ENCODE data around the gene SIX3.

The SIX3 gene

GRCh38 chr2:44922776-44923175 is 18.7 kb upstream of the SIX3 start:
- no peak for DNase-seq (ENCODE audit: extremely low spot score)
- ChIA-PET CTCF (interaction anchor here (0.8 to 6.5 kb wide), 2 partner anchors 33 to 443 kb away, joined by 3 to 28 read pairs; no protein-coding TSS in a partner anchor), POLR2A (no interaction called here)
- TF ChIP-seq CTCF (IDR thresholded peaks at IDR 0.05; ENCODE audit: control extremely low read depth, extremely low read depth, low read depth, missing control alignments) = no peak

- no peak for DNase-seq (ENCODE audit: extremely low spot score)
- CTCF ChIA-PET = interaction anchor here (1.0 to 6.5 kb wide), 2 partner anchors 8 to 30 kb away, joined by 3 to 28 read pairs; no protein-coding TSS in a partner anchor
- POLR2A ChIA-PET = no interaction called here
- no peak for TF ChIP-seq CTCF (IDR thresholded peaks at IDR 0.05; ENCODE audit: control extremely low read depth, extremely low read depth, low read depth, missing control alignments)
These were observed 15.9 kb upstream of the SIX3 start for GRCh38 chr2:44925561-44926136.

GRCh38 chr2:44926957-44927356 is 14.5 kb upstream of the SIX3 start:
- DNase-seq (ENCODE audit: extremely low spot score) = no peak
- no peak for TF ChIP-seq CTCF (IDR thresholded peaks at IDR 0.05; ENCODE audit: control extremely low read depth, extremely low read depth, low read depth, missing control alignments)
- ChIA-PET POLR2A (no interaction called here), CTCF (interaction anchor here (0.9 to 6.5 kb wide), 3 partner anchors 8 to 29 kb away, joined by 3 to 28 read pairs (median 5); no protein-coding TSS in a partner anchor)

- POLR2A ChIA-PET = no interaction called here
- CTCF ChIA-PET = interaction anchor here (6.5 kb wide), 1 partner anchor 28 kb away, joined by 28 read pairs; no protein-coding TSS in a partner anchor
- no peak for DNase-seq (ENCODE audit: extremely low spot score)
- no peak for TF ChIP-seq CTCF (IDR thresholded peaks at IDR 0.05; ENCODE audit: control extremely low read depth, extremely low read depth, low read depth, missing control alignments)
These were observed 13.5 kb upstream of the SIX3 start for GRCh38 chr2:44927985-44928482.

- CTCF ChIA-PET = interaction anchor here (6.5 kb wide), 1 partner anchor 27 kb away, joined by 28 read pairs; no protein-coding TSS in a partner anchor
- no peak for TF ChIP-seq CTCF (IDR thresholded peaks at IDR 0.05; ENCODE audit: control extremely low read depth, extremely low read depth, low read depth, missing control alignments)
- POLR2A ChIA-PET = no interaction called here
- DNase-seq (ENCODE audit: extremely low spot score) = no peak
These were observed 12.9 kb upstream of the SIX3 start for GRCh38 chr2:44928483-44929158.

GRCh38 chr2:44929159-44929734 is 12.3 kb upstream of the SIX3 start:
- DNase-seq (ENCODE audit: extremely low spot score) = no peak
- ChIA-PET CTCF (interaction anchor here (6.5 kb wide), 1 partner anchor 27 kb away, joined by 28 read pairs; no protein-coding TSS in a partner anchor), POLR2A (no interaction called here)
- TF ChIP-seq CTCF (IDR thresholded peaks at IDR 0.05; ENCODE audit: control extremely low read depth, extremely low read depth, low read depth, missing control alignments) = no peak

All from GM10248 (cell line).